SK-N-MC (cell line): Measurements from ENCODE around the gene HOXB5.

ENCODE experiments used
- DNase-seq: peaks from one replicate; pipeline ENCODE4 v3.0.0-alpha.2; 2011; ENCODE audit warnings: low read depth, low spot score
- H3K27ac ChIP-seq: fragments of 200-600 bp; sonication (generic); 2 replicates; pipeline ENCODE4 v1.5.1; 2016; ENCODE audit warnings: mixed run types
- H3K36me3 ChIP-seq: fragments of 200-600 bp; sonication (generic); 2 replicates; pipeline ENCODE4 v1.6.1; 2017; ENCODE audit warnings: antibody characterized with exemption, low read length, mixed read lengths; ENCODE audit not compliant: insufficient read depth
- H3K4me3 ChIP-seq: fragments of 200-600 bp; sonication (generic); 2 replicates; pipeline ENCODE4 v1.5.1; 2016
- H3K9ac ChIP-seq: fragments of 200-600 bp; sonication (generic); 2 replicates; pipeline ENCODE4 v1.8.0; 2017; ENCODE audit warnings: mixed run types, mixed read lengths; ENCODE audit not compliant: insufficient read length
- H3K9me3 ChIP-seq: fragments of 200-600 bp; sonication (generic); 2 replicates; pipeline ENCODE4 v1.6.1; 2017; ENCODE audit warnings: low read depth, mild to moderate bottlenecking, antibody characterized with exemption, low read length, moderate library complexity, mixed read lengths
- EZH2 ChIP-seq: fragments of 200-600 bp; sonication (generic); IDR thresholded peaks from one replicate; pipeline ENCODE4 v1.6.1; 2017; ENCODE audit warnings: antibody characterized with exemption
- FOXP2 ChIP-seq: optimal IDR thresholded peaks from 2 replicates; pipeline ENCODE3; 2011; ENCODE audit warnings: mild to moderate bottlenecking, moderate library complexity; ENCODE audit not compliant: insufficient read depth; ENCODE audit errors: extremely low read length, control extremely low read depth
- POLR2AphosphoS5 ChIP-seq: IDR thresholded peaks from 2 replicates; pipeline ENCODE4 v1.6.1; 2012; ENCODE audit warnings: mild to moderate bottlenecking, low read depth, low read length, borderline replicate concordance

The HOXB5 gene

DNA sequence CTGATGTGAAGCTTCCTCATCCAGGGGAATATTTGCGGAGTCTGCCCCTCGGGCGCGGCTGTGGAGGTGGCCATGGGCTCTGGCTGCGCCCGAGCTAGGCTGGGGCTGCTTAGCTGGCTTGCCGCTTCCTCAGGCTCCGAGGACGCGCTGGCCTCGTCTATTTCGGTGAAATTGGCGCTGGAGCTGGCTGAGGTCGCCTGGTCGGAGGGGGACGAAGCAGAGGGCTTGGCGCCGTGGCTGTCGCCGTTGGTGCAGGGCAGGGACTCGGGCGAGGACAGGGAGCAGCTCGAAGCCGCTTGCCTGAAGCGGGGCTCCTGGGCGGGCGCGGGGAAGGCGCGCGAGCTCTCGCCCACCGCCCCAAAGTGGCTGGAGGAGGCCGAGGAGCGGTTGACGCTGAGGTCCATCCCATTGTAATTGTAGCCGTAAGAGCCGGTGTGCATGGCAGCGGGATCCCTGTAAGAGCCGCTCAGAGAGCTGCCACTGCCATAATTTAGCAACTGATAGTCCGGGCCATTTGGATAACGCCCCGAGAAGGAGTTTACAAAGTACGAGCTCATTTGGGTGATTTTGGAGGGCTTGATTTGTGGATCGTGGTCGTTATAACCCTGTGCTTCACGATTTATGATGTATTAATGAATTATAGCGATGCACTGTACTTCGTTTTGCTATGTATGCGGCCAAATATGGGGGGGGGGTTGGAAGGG lies at the start of gene HOXB5:
HOXB5 (minus strand) TSS at position 654 of the 704 bp plus-strand sequence; CDS start at position 557, 97 bp downstream.
- peak within 1 kb of the TSS; percentile 96 for H3K27ac ChIP-seq
- no peak for TF ChIP-seq FOXP2
- H3K4me3 ChIP-seq = peak within 1 kb of the TSS; percentile 76
- H3K9me3 ChIP-seq = no peaks in the 10 kb centered on the region
- DNase-seq = no peak
- peak within 1 kb of the TSS; percentile 67 for H3K9ac ChIP-seq
- peaks cover 29% of the 10 kb centered on the region for H3K36me3 ChIP-seq

DNA sequence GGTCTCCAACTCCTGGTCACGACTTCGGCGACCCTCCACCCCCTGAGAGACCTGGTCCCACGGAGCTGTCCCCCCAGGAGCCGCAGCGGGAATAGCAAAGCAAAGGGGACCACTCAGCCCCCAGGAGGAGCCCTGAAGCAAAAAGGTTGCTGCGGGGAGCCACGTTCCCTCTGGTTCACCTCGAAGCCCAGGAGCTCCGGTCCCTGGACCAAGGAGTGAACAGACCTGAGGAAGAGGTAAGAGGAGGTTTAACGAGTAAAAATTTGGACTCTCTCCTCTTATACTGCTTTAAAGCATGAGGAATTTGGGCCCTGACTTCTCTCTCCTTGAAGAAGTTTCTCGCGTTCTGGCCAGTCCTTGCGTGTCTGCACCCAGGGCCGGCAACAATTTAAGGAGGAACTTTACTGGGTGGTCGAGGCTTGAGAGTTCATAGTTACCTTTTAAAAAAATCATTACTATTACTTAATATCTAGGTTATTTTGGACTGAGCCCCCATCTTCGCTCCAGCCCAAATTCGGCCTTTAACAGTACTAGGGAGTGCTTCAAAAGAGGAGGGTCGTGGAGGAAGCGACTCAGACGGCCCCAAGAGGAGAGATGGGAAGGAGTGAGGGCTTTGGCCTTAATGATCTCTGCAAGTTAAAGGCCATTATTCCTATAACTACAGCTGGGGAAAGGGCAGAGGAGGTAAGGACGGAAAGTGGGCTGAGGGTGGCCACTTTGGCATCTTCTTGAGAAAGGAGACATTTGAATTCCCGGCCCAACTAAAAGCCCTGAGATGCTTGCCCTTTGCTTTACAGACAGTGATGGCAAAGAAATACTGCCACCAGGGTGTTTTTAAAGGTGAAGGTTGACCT lies 49.5 kb upstream of the HOXB5 start:
- H3K9ac ChIP-seq = no peak overlapping the region
- no peaks in the 10 kb centered on the region for H3K9me3 ChIP-seq
- no peaks in the 10 kb centered on the region for H3K36me3 ChIP-seq
- H3K27ac ChIP-seq = no peak overlapping the region
- TF ChIP-seq FOXP2 (no peak), EZH2 (no peak)
- no peak for DNase-seq
- H3K4me3 ChIP-seq = no peak overlapping the region

DNA sequence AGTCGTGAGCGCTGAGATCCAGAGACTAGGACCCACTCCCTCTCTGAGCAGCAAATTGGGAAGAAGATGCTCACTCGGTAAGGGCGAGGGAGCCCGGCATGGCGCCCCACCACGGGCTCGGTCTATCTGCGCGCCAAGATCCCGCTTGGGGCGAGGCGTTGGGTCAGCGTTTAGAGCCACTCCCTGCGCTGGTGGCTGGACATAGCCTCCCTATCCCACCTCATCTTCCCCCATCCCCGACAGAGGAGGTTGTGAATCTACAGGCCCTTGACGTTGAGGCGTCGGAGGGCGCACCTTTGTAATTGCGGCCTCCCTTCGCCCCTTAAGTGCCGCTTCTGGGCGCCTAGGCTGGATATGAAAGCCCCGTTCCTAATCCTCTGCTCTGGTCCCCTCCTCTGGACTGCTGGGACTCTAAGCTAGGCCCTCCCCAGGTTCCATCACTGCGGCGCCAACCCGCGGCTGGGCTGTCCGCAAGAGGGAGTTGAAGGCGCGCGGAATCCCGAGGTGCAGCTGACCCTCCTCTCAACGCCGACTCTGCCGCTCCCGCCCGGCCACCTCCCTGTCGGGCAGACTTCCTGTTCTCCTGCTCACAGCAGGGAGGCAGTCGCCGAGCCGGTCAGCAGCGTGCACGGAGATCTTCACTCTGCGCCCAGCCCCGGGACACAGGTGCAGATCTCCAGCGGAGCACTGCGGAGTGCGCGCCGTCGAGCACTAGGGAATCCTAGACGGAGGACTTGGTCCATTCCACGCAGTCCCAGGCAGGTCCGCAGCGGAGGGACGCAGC lies 48.7 kb upstream of the HOXB5 start:
- H3K9ac ChIP-seq = no peak overlapping the region

GRCh38 chr17:48641541-48642058 lies 48.0 kb upstream of the HOXB5 start:
- no peaks in the 10 kb centered on the region for H3K9me3 ChIP-seq

More for the DNA sequence above, 48.7 kb upstream of the HOXB5 start:
- DNase-seq = no peak
- Histone ChIP-seq H3K36me3 (no peaks in the 10 kb centered on the region), H3K27ac (no peak overlapping the region), H3K9me3 (no peaks in the 10 kb centered on the region), H3K4me3 (no peak overlapping the region)
- no peak for TF ChIP-seq FOXP2
- no peak for TF ChIP-seq POLR2AphosphoS5
- no peak for TF ChIP-seq EZH2

GRCh38 chr17:48640858-48641180 lies 47.2 kb upstream of the HOXB5 start:
- no peak for DNase-seq

More at GRCh38 chr17:48641541-48642058, 48.0 kb upstream of the HOXB5 start:
- Histone ChIP-seq H3K36me3 (no peaks in the 10 kb centered on the region), H3K4me3 (no peak overlapping the region), H3K9ac (no peak overlapping the region), H3K27ac (no peak overlapping the region)
- DNase-seq = no peak
- TF ChIP-seq POLR2AphosphoS5 (no peak), FOXP2 (no peak), EZH2 (no peak)

DNA sequence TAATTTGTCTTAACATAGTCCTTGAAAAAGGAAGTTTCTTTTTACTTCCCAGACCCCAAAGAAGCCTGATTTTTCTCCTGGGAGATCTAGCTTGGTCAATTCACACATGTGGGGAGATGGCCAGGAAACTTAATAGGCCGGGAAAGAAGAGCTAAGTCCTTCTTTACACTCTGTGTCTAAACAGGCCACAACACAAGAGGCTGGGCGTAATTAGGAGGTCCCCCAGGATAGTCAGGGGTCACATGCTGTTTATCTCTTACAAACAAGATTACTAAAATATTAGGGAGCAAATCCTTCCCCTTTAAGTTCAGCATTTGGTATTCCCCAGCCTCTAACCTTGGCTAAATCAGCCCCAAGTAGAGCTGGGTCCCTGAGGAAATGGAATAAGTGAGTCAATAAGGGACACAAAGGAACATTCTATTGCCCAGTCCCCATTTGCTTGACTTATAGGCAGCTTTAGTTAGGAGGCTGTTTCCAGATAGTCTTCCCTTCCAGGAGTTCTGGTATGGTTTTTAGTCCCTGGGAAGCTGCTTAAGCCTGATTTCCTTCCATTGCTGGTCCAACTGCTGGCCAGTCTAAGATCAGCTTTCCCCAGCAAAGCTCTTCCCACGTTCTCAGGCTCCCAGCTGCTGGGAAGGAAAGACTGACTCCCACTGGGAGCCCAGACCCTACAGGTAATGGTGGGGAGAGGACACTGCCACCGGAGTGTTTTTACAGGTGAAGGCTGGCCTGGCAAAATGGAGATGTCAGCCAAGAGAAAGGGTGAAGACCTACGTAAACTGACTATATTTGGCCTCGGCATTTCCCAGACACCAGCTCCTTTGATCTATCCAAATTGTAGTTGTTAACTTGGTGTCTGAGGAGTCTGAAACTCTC lies 46.6 kb upstream of the HOXB5 start:
- no peaks in the 10 kb centered on the region for H3K36me3 ChIP-seq

More at GRCh38 chr17:48640858-48641180, 47.2 kb upstream of the HOXB5 start:
- TF ChIP-seq EZH2 (no peak), POLR2AphosphoS5 (no peak), FOXP2 (no peak)
- Histone ChIP-seq H3K27ac (no peak overlapping the region), H3K9me3 (no peaks in the 10 kb centered on the region), H3K36me3 (no peaks in the 10 kb centered on the region), H3K4me3 (no peak overlapping the region), H3K9ac (no peak overlapping the region)

DNA sequence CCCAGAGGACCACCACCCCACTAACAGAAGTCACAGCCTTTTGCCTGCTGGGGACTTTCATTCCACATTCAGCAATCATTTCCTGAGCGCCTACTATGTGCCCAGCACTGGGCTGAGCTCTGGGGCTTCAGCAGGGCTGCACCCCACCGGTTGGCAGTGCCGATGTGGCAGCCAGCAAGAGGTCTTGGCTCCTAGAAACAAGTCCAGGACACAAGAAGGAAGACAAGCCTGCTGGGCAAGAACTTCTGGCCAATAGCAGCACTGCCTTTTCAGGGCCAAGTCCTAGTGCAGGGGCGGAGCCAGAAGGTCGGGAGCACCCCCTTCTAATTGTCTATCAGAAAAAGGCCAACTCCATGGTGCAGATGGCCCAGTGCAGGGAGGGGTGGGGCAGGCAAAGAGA lies 45.6 kb upstream of the HOXB5 start:
- no peak overlapping the region for H3K9ac ChIP-seq

More for the DNA sequence above, 46.6 kb upstream of the HOXB5 start:
- H3K9me3 ChIP-seq = no peaks in the 10 kb centered on the region
- no peak for TF ChIP-seq FOXP2
- no peak for TF ChIP-seq EZH2
- no peak for TF ChIP-seq POLR2AphosphoS5
- no peak overlapping the region for H3K27ac ChIP-seq
- H3K4me3 ChIP-seq = no peak overlapping the region
- H3K9ac ChIP-seq = no peak overlapping the region
- DNase-seq = no peak

More for the DNA sequence above, 45.6 kb upstream of the HOXB5 start:
- Histone ChIP-seq H3K9me3 (no peaks in the 10 kb centered on the region), H3K27ac (no peak overlapping the region), H3K36me3 (no peaks in the 10 kb centered on the region), H3K4me3 (no peak overlapping the region)
- TF ChIP-seq FOXP2 = no peak
- TF ChIP-seq POLR2AphosphoS5 = no peak
- no peak for TF ChIP-seq EZH2
- DNase-seq = no peak
